Right ventricle myocardium inferior (tissue), 1 donor: ENCODE results near the gene DUSP28. TPM values are rescaled to one million over a fixed set of nuclear protein-coding genes. Genes with fewer than 3 reads are reported as not detected.

Source experiments
- ATAC-seq: fragments of 200-7000 bp; cut with Tn5 transposase; one replicate; pipeline ENCODE4 v1.9.1; 2020; ENCODE audit warnings: mild to moderate bottlenecking, moderate library complexity
- DNase-seq: peaks from one replicate; pipeline ENCODE4 v3.0.0; 2021; ENCODE audit errors: missing footprints
- intact Hi-C: fragments of 100-400 bp; cut with DNase I; formaldehyde crosslinking; loops from one replicate; pipeline ENCODE4 v1.11.0; 2022
- total RNA-seq: library from RNA; stranded (reverse); fragmentation: NEBNext Ultra II Directional; extraction: Animal tissue kit (Norgen Biotek cat#: 25700); gene quantifications from one replicate; pipeline ENCODE4 v1.2.1, GENCODE V29; 2021
- donor health status: DM: no; HTN: yes; CAD: no; lungs with severe emphysema.

Gene DUSP28
- total RNA-seq, 1 donor from 2014 or later: 14.4 TPM

- intact Hi-C loops: no loop called here
- no peak for ATAC-seq
- DNase-seq: peak; percentile 28
Observed at GRCh38 chr2:240602266-240603050, 42.3 kb downstream of the DUSP28 start.

- peak; percentile 60 for DNase-seq
- ATAC-seq: no peak
- intact Hi-C loops: no loop called here
Observed at GRCh38 chr2:240603081-240603835, 43.1 kb downstream of the DUSP28 start.

- no peak for DNase-seq
- intact Hi-C loops: loop anchor here (1.0 kb wide), 1 partner anchor 32 kb away; no protein-coding TSS in a partner anchor
- ATAC-seq: no peak
Observed at GRCh38 chr2:240603846-240604245, 43.7 kb downstream of the DUSP28 start.

GRCh38 chr2:240604291-240604938, 44.3 kb downstream of the DUSP28 start:
- peak; percentile 56 for ATAC-seq
- intact Hi-C loops: loop anchor here (1.0 kb wide), 1 partner anchor 32 kb away; no protein-coding TSS in a partner anchor
- DNase-seq: peak; percentile 89

- DNase-seq: no peak
- no peak for ATAC-seq
Observed at GRCh38 chr2:240604939-240605716, 45.0 kb downstream of the DUSP28 start.

GRCh38 chr2:240605867-240606743, 45.9 kb downstream of the DUSP28 start:
- DNase-seq: no peak
- intact Hi-C loops: no loop called here
- no peak for ATAC-seq

More at GRCh38 chr2:240604939-240605716, 45.0 kb downstream of the DUSP28 start:
- intact Hi-C loops: loop anchor here (1.0 kb wide), 1 partner anchor 33 kb away; no protein-coding TSS in a partner anchor

GRCh38 chr2:240611601-240612210, 51.5 kb downstream of the DUSP28 start:
- ATAC-seq (no peak), DNase-seq (peak; percentile 30)
- intact Hi-C loops: no loop called here

Other genes with a start within 250 kb of the DUSP28 start
- 182 TPM for gene GPC1, start 124.7 kb upstream of the DUSP28 start, total RNA-seq
- gene ANKMY1, start 2.4 kb upstream of the DUSP28 start, total RNA-seq: 5.9 TPM
- gene RNPEPL1, start 8.1 kb downstream of the DUSP28 start, total RNA-seq: 98.4 TPM
- gene CAPN10, start 26.4 kb downstream of the DUSP28 start, total RNA-seq: 51.8 TPM
- 2.2 TPM for gene GPR35, start 65.1 kb downstream of the DUSP28 start, total RNA-seq
- gene AQP12B, start 122.5 kb downstream of the DUSP28 start, total RNA-seq: not detected
- not detected for gene AQP12A, start 131.5 kb downstream of the DUSP28 start, total RNA-seq